Aorta (tissue), 5 donors: ENCODE data around the gene SUB1. TPM values are rescaled to one million over a fixed set of nuclear protein-coding genes. Genes with fewer than 3 reads are reported as not detected.
"Not testable (repeated sequence)": the region's sequence is repeated elsewhere in the genome, so short reads cannot be mapped to it uniquely, and the experiment has no call there.

Experiments used
- ATAC-seq: fragments of 200-7000 bp; cut with Tn5 transposase; one replicate; pipeline ENCODE4 v1.9.1; 2022; ENCODE audit warnings: moderate library complexity; ENCODE audit not compliant: low FRiP score
- DNase-seq, 2 donors: peaks; one replicate each; pipeline ENCODE4 v3.0.0-alpha.2; 2020
- H3K27ac ChIP-seq, 2 donors: one replicate each; pipeline ENCODE4 v1.5.1; 2013; ENCODE audit warnings: low read length in 2 of 2, mild to moderate bottlenecking in 2 of 2, moderate library complexity in 2 of 2, control low read depth in 1 of 2, inconsistent platforms in 1 of 2, low read depth in 1 of 2
- H3K27me3 ChIP-seq, 2 donors: one replicate each; pipeline ENCODE4 v1.6.1; 2013; ENCODE audit warnings: control low read depth in 1 of 2, low read length in 1 of 2, mild to moderate bottlenecking in 1 of 2, moderate library complexity in 1 of 2; ENCODE audit not compliant: insufficient read depth in 2 of 2, control insufficient read depth in 1 of 2
- H3K36me3 ChIP-seq, 2 donors: one replicate each; pipeline ENCODE4 v1.6.1; 2013; ENCODE audit warnings: control low read depth in 1 of 2, low read length in 1 of 2, mild to moderate bottlenecking in 1 of 2; ENCODE audit not compliant: insufficient read depth in 2 of 2, control insufficient read depth in 1 of 2
- H3K4me1 ChIP-seq, 2 donors: one replicate each; pipeline ENCODE4 v1.6.1; 2013; ENCODE audit warnings: low read length in 2 of 2, control low read depth in 1 of 2, mild to moderate bottlenecking in 1 of 2, moderate library complexity in 1 of 2; ENCODE audit not compliant: insufficient read depth in 2 of 2, control insufficient read depth in 1 of 2
- H3K4me3 ChIP-seq, 2 donors: one replicate each; pipeline ENCODE4 v1.5.1; 2013; ENCODE audit warnings: low read length in 2 of 2, control low read depth in 1 of 2, mild to moderate bottlenecking in 1 of 2
- H3K9me3 ChIP-seq: one replicate; pipeline ENCODE4 v1.6.1; 2013; ENCODE audit warnings: mild to moderate bottlenecking, low read length; ENCODE audit not compliant: control insufficient read depth
- WGBS, 2 donors: extraction: QIAGEN DNeasy Blood & Tissue Kit; methylation state at CpG; one replicate each; pipeline ENCODE4 v1.1.7; 2013; 5-methylcytosine and 5-hydroxymethylcytosine counted together
- intact Hi-C, 2 donors: fragments of 100-400 bp; cut with DNase I; formaldehyde crosslinking; loops; one replicate each; pipeline versions ENCODE4 v1.14.2 to v1.15.0; 2022
- long read RNA-seq, 2 donors: library from polyadenylated mRNA; unstranded; transcript quantifications; one replicate each; pipeline ENCODE4 v2.0.0, GENCODE V29; 2020 to 2021
- polyA plus RNA-seq, 2 donors: library from polyadenylated mRNA; stranded (reverse); fragments of 200-250 nt; gene quantifications; one replicate each; pipeline ENCODE4 v1.2.3, GENCODE V29; 2013
- total RNA-seq, 2 donors: library from RNA; stranded (reverse); fragmentation: NEBNext Ultra II Directional; extraction: Animal tissue kit (Norgen Biotek cat#: 25700); gene quantifications; one replicate each; pipeline ENCODE4 v1.2.1, GENCODE V29; 2021
- donor health status: healthy with polysubstance abuse.
- donor health status: Bipolar disorder and iron deficiency.
- donor health status: DM: no; HTN: no; CAD: no.
- donor health status: DM: no; HTN: no; CAD: no.
- donor health status: DM: yes; HTN: yes; CAD: no.

SUB1 gene
- 100 to 1,000 TPM; 172 to 192 TPM for total RNA-seq
- polyA plus RNA-seq = 100 to 1,000 TPM; 121 to 283 TPM
- long read RNA-seq, donor 1, transcript SUB1-201 (5 exons, 3,507 nt) = major isoform, 74 of 84 reads
- long read RNA-seq, donor 1, partial matches to known transcripts = 5 of 84 reads
- long read RNA-seq, donor 1, other reads (novel, unspliced or antisense) = 3 of 84 reads
- long read RNA-seq, donor 2, transcript SUB1-201 (5 exons, 3,507 nt) = major isoform, 23 of 31 reads
- long read RNA-seq, donor 2, partial matches to known transcripts = 3 of 31 reads
- long read RNA-seq, donor 2, other reads (novel, unspliced or antisense) = 4 of 31 reads

- peak within 1 kb of the TSS; percentile 96 to 99 for H3K27ac ChIP-seq
- no peaks in the 10 kb centered on the region for H3K9me3 ChIP-seq
- DNase-seq (peak; percentile 97 to 98), ATAC-seq (peak; percentile 95)
- H3K27me3 ChIP-seq = no peaks in the 10 kb centered on the region
- WGBS, 2 donors = 0% methylated on average over 82 to 89 of the region's 89 CpGs
- intact Hi-C loops = loop anchor here in 1 of 2 donors (1.0 kb wide), 1 partner anchor 51 kb away; no protein-coding TSS in a partner anchor
- peak within 1 kb of the TSS; percentile 95 for H3K4me3 ChIP-seq
- no peaks in the 10 kb centered on the region for H3K4me1 ChIP-seq
- no peaks in the 10 kb centered on the region for H3K36me3 ChIP-seq
Observed at GRCh38 chr5:32585446-32586275, at the start of gene SUB1. Gene SUB1 (plus strand): TSS chr5:32585557. CDS start chr5:32588513, 2,956 bp downstream.

DNA sequence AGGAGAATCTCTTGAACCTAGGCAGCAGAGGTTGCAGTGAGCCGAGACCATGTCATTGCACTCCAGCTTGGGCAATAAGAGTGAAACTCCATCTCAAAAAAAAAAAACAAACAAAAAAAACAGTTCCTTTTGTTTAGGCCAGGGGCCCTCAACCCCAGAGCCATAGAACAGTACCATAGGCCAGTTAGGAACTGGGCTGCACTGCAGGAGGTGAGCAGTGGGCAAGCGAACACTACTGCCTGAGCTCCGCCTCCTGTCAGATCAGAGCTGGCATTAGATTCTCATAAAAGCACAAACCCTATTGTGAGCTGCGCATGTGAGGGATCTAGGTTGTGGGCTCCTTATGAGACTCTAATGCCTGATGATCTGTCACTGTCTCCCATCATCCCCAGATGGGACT is 49.1 kb upstream of the SUB1 start:
- Histone ChIP-seq H3K4me3 (no peak overlapping the region), H3K36me3 (no peaks in the 10 kb centered on the region), H3K27ac (no peak overlapping the region), H3K9me3 (no peaks in the 10 kb centered on the region), H3K27me3 (no peaks in the 10 kb centered on the region), H3K4me1 (peaks cover 0 to 6% of the 10 kb centered on the region in 2 donors)
- 92% methylated on average over 4 of the region's 4 CpGs for WGBS, 2 donors
- intact Hi-C loops = no loop called here
- DNase-seq (no peak), ATAC-seq (no peak)

- H3K9me3 ChIP-seq, H3K4me1 ChIP-seq, intact Hi-C loops, H3K27me3 ChIP-seq, H3K4me3 ChIP-seq, H3K36me3 ChIP-seq, DNase-seq, ATAC-seq: not testable (repeated sequence)
- H3K27ac ChIP-seq = peak overlapping the region in 1 of 2 donors; percentile 18
- WGBS, 2 donors = 88 to 96% methylated on average over 7 of the region's 7 CpGs
Observed at GRCh38 chr5:32537437-32538029, 47.8 kb upstream of the SUB1 start.

DNA sequence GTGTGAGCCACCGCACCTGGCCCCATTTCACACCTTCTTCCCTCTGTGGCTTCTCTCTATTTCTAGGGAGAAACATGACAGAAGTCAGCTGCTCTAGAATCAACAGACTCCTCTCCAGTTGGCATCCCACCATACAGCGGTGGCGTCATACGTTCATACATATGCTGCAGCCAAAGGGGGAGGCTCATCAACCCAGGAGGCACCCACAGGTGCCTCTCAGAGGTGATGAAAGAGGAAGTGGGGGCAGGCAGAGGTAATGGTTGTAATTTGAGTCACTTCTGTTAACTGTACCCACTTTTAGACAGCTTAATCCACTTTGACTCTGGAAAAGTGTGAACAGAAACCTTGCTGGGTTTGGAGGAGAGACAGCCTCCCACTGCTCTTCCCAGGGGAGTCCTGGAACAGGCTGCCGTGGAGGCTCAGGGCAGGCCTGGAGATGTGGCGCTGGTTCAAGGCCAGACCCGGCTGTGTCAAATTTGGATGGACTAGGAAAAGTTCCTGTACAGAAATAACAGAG is 47.3 kb upstream of the SUB1 start:
- whole genome bisulfite sequencing, 2 donors = 44 to 45% methylated on average over 7 of the region's 7 CpGs
- Histone ChIP-seq H3K27me3 (no peaks in the 10 kb centered on the region), H3K9me3 (no peaks in the 10 kb centered on the region), H3K27ac (no peak overlapping the region), H3K36me3 (no peaks in the 10 kb centered on the region), H3K4me1 (no peaks in the 10 kb centered on the region), H3K4me3 (no peak overlapping the region)
- no peak for ATAC-seq
- DNase-seq = no peak
- intact Hi-C loops = no loop called here

- H3K9me3 ChIP-seq = no peaks in the 10 kb centered on the region
- H3K36me3 ChIP-seq = no peaks in the 10 kb centered on the region
- DNase-seq (no peak), ATAC-seq (no peak)
- intact Hi-C loops = no loop called here
- H3K27me3 ChIP-seq = no peaks in the 10 kb centered on the region
- H3K4me1 ChIP-seq = no peaks in the 10 kb centered on the region
- WGBS, 2 donors = 92 to 95% methylated on average over 6 of the region's 6 CpGs
- H3K27ac ChIP-seq = no peak overlapping the region
- H3K4me3 ChIP-seq = no peak overlapping the region
Observed at GRCh38 chr5:32539981-32540845, 45.1 kb upstream of the SUB1 start.

- no peaks in the 10 kb centered on the region for H3K9me3 ChIP-seq
- intact Hi-C loops = no loop called here
- no peak overlapping the region for H3K27ac ChIP-seq
- DNase-seq = no peak
- ATAC-seq = no peak
- no peak overlapping the region for H3K4me3 ChIP-seq
- H3K27me3 ChIP-seq = no peaks in the 10 kb centered on the region
- no peaks in the 10 kb centered on the region for H3K36me3 ChIP-seq
- WGBS, 2 donors = 85 to 89% methylated on average over 4 of the region's 4 CpGs
- H3K4me1 ChIP-seq = no peaks in the 10 kb centered on the region
Observed at GRCh38 chr5:32541241-32541640, 44.1 kb upstream of the SUB1 start.

GRCh38 chr5:32542216-32543059 is 42.9 kb upstream of the SUB1 start:
- DNase-seq (no peak), ATAC-seq (no peak)
- Histone ChIP-seq H3K9me3 (no peaks in the 10 kb centered on the region), H3K4me1 (no peaks in the 10 kb centered on the region), H3K36me3 (no peaks in the 10 kb centered on the region), H3K27me3 (no peaks in the 10 kb centered on the region), H3K4me3 (no peak overlapping the region), H3K27ac (no peak overlapping the region)
- 81 to 85% methylated on average over 10 of the region's 10 CpGs for WGBS, 2 donors
- intact Hi-C loops = no loop called here
